HepG2 (cell line): ENCODE results near the gene MRPL34. TPM values are rescaled to one million over a fixed set of nuclear protein-coding genes. Genes with fewer than 3 reads are reported as not detected.

ENCODE experiments used
- FOXK2 ChIP-seq: fragments of 450-650 bp; IDR thresholded peaks from 2 replicates; pipeline ENCODE4 v1.6.1; 2016
- HNF1B ChIP-seq: sonication (generic); formaldehyde crosslinking; IDR thresholded peaks from 2 replicates; pipeline ENCODE4 v1.5.1; 2020; ENCODE audit warnings: mild to moderate bottlenecking, moderate library complexity, missing genetic modification reagents
- HNF4A ChIP-seq: sonication (generic); formaldehyde crosslinking; IDR thresholded peaks from 2 replicates; pipeline ENCODE4 v1.4.0; 2020; ENCODE audit warnings: missing genetic modification reagents
- HNRNPLL ChIP-seq: fragments of 200-400 bp; formaldehyde crosslinking; IDR thresholded peaks from 2 replicates; pipeline ENCODE4 v1.6.1; 2017; ENCODE audit warnings: mild to moderate bottlenecking, low read depth, low read length; ENCODE audit not compliant: poor library complexity, severe bottlenecking
- KDM2A ChIP-seq: sonication (generic); formaldehyde crosslinking; IDR thresholded peaks from 2 replicates; pipeline ENCODE4 v1.4.0; 2020; ENCODE audit warnings: low read depth, missing genetic modification reagents, borderline replicate concordance
- MAX ChIP-seq: IDR thresholded peaks from 2 replicates; pipeline ENCODE4 v1.6.1; 2012; ENCODE audit warnings: inconsistent platforms
- PHF20 ChIP-seq: sonication (generic); formaldehyde crosslinking; IDR thresholded peaks from 2 replicates; pipeline ENCODE4 v1.5.0; 2020; ENCODE audit warnings: mild to moderate bottlenecking, missing genetic modification reagents
- RBFOX2 ChIP-seq: fragments of 200-400 bp; formaldehyde crosslinking; IDR thresholded peaks from 2 replicates; pipeline ENCODE4 v1.6.1; 2017; ENCODE audit warnings: low read depth, mild to moderate bottlenecking, low read length
- SP4 ChIP-seq: sonication (generic); formaldehyde crosslinking; IDR thresholded peaks from 2 replicates; pipeline ENCODE4 v1.8.1; 2023; ENCODE audit warnings: mild to moderate bottlenecking, missing genetic modification reagents
- TEAD3 ChIP-seq: optimal IDR thresholded peaks from 2 replicates; pipeline ENCODE3; 2016; ENCODE audit warnings: borderline replicate concordance
- ZNF251 ChIP-seq: sonication (generic); formaldehyde crosslinking; IDR thresholded peaks from 2 replicates; pipeline ENCODE4 v1.9.0; 2021; ENCODE audit warnings: mild to moderate bottlenecking, missing genetic modification reagents
- ZNF253 ChIP-seq: sonication (generic); formaldehyde crosslinking; IDR thresholded peaks from 2 replicates; pipeline ENCODE4 v1.8.0; 2022; ENCODE audit warnings: mild to moderate bottlenecking, missing genetic modification reagents, borderline replicate concordance
- ZNF280D ChIP-seq: sonication (generic); formaldehyde crosslinking; IDR thresholded peaks from 2 replicates; pipeline ENCODE4 v1.5.1; 2020; ENCODE audit warnings: mild to moderate bottlenecking, missing genetic modification reagents
- ZNF414 ChIP-seq: sonication (generic); formaldehyde crosslinking; IDR thresholded peaks from 2 replicates; pipeline ENCODE4 v1.5.0; 2020; ENCODE audit warnings: missing genetic modification reagents
- ZNF468 ChIP-seq: sonication (generic); formaldehyde crosslinking; IDR thresholded peaks from 2 replicates; pipeline ENCODE4 v1.8.0; 2022; ENCODE audit warnings: mild to moderate bottlenecking, moderate library complexity, missing genetic modification reagents
- ZNF512 ChIP-seq: sonication (generic); formaldehyde crosslinking; IDR thresholded peaks from 2 replicates; pipeline ENCODE4 v1.4.0; 2020; ENCODE audit warnings: mild to moderate bottlenecking, missing genetic modification reagents
- ZNF550 ChIP-seq: sonication (generic); formaldehyde crosslinking; IDR thresholded peaks from 2 replicates; pipeline ENCODE4 v1.4.0; 2020; ENCODE audit warnings: mild to moderate bottlenecking, missing genetic modification reagents, borderline replicate concordance
- ZNF614 ChIP-seq: IDR thresholded peaks from 2 replicates; pipeline ENCODE4 v1.6.1; 2018; ENCODE audit warnings: missing biosample characterization, missing genetic modification reagents, inconsistent platforms, borderline replicate concordance
- ZNF674 ChIP-seq: sonication (generic); formaldehyde crosslinking; IDR thresholded peaks from 2 replicates; pipeline ENCODE4 v1.5.0; 2020; ENCODE audit warnings: low read depth, mild to moderate bottlenecking, missing genetic modification reagents
- ZNF710 ChIP-seq: sonication (generic); formaldehyde crosslinking; IDR thresholded peaks from 2 replicates; pipeline ENCODE4 v1.5.0; 2020; ENCODE audit warnings: mild to moderate bottlenecking, missing genetic modification reagents, borderline replicate concordance
- polyA plus RNA-seq, 8 experiments: library from polyadenylated mRNA; depleted of rRNA in 3 of 8; stranded (reverse) in 7 of 8; unstranded in 1 of 8; fragments of >200 nt; fragmentation: Illumina TruSeq in 4 of 8; extraction: Trizol in 4 of 8; gene quantifications; 2 replicates each; pipeline versions ENCODE4 v1.2.1 to v1.2.3, GENCODE V29; 2011 to 2016; ENCODE audit warnings: low read depth in 4 of 8, missing spikeins in 1 of 8, mixed read lengths in 1 of 8; ENCODE audit not compliant: insufficient read depth in 1 of 8
- total RNA-seq, 5 experiments: library from RNA; depleted of rRNA; stranded (reverse); fragments of >200 nt; fragmentation: Illumina TruSeq; extraction: Trizol; gene quantifications; 2 replicates each; pipeline ENCODE4 v1.2.3, GENCODE V29; 2016; ENCODE audit warnings: low read depth in 1 of 5

Gene MRPL34
- total and polyA plus RNA-seq, 2 of the 13 experiments (the other 11 are each of a cell fraction or from before 2014, with no cell fraction given): 74.0 to 77.3 TPM

GRCh38 chr19:17303167-17303939, 2.3 kb upstream of the MRPL34 start, which contains the start of gene ABHD8 (continued):
- no peak for TF ChIP-seq ZNF710 (CRISPR knock-in tag)
- TF ChIP-seq RBFOX2: peak; percentile 83
- no peak for TF ChIP-seq ZNF512 (CRISPR knock-in tag)
- TF ChIP-seq HNF4A (CRISPR knock-in tag): no peak
- peak; percentile 71 for TF ChIP-seq KDM2A
- no peak for TF ChIP-seq ZNF674
- peak; percentile 29; the same call in 1 of the 2 replicates for TF ChIP-seq ZNF614 (CRISPR knock-in tag)
- peak; percentile 71 for TF ChIP-seq HNRNPLL
- TF ChIP-seq TEAD3 (CRISPR knock-in tag): peak; percentile 36
- TF ChIP-seq ZNF253 (CRISPR knock-in tag): no peak
- no peak for TF ChIP-seq ZNF468 (CRISPR knock-in tag)
- TF ChIP-seq FOXK2: 0 out of 2 replicates have a peak, but pooled peaks have one; percentile 41
- TF ChIP-seq HNF1B (CRISPR knock-in tag): no peak
- no peak for TF ChIP-seq ZNF280D (CRISPR knock-in tag)
- no peak for TF ChIP-seq PHF20 (CRISPR knock-in tag)
- no peak for TF ChIP-seq ZNF251 (CRISPR knock-in tag)
- TF ChIP-seq ZNF414: 0 out of 2 replicates have a peak, but pooled peaks have one; percentile 42
- TF ChIP-seq MAX: peak; percentile 69
- no peak for TF ChIP-seq ZNF550 (CRISPR knock-in tag)
- TF ChIP-seq SP4 (CRISPR knock-in tag): peak; percentile 99
